Stimulated activated CD8-positive, alpha-beta memory T cell treated with anti-CD3 and anti-CD28 coated beads, Interleukin-15, amount 100 ng/mL, for 24 hours (primary cell): ENCODE data around the gene SFXN1.

Experiments
- DNase-seq: peaks from one replicate; pipeline ENCODE4 v3.0.0-alpha.2; 2020; ENCODE audit warnings: low read depth

SFXN1 gene

GRCh38 chr5:175541264-175541663 is 62.9 kb downstream of the SFXN1 start:
- no peak for DNase-seq

GRCh38 chr5:175542232-175542965 is 64.0 kb downstream of the SFXN1 start:
- no peak for DNase-seq

GRCh38 chr5:175542966-175543235 is 64.5 kb downstream of the SFXN1 start:
- DNase-seq, result no peak

- DNase-seq, result no peak
Measured at GRCh38 chr5:175544108-175544511, 65.8 kb downstream of the SFXN1 start.

- DNase-seq, result no peak
Measured at GRCh38 chr5:175544586-175544985, 66.2 kb downstream of the SFXN1 start.

- DNase-seq, result no peak
Measured at GRCh38 chr5:175547842-175548241, 69.5 kb downstream of the SFXN1 start.

GRCh38 chr5:175548626-175549311 is 70.4 kb downstream of the SFXN1 start:
- no peak for DNase-seq

GRCh38 chr5:175550055-175550805 is 71.9 kb downstream of the SFXN1 start:
- DNase-seq, result no peak

GRCh38 chr5:175551266-175551665 is 72.9 kb downstream of the SFXN1 start:
- no peak for DNase-seq

GRCh38 chr5:175554296-175554695 is 75.9 kb downstream of the SFXN1 start:
- no peak for DNase-seq

- DNase-seq, result no peak
Measured at GRCh38 chr5:175555168-175555785, 76.9 kb downstream of the SFXN1 start.

GRCh38 chr5:175556794-175557193 is 78.4 kb downstream of the SFXN1 start:
- DNase-seq, result no peak

- DNase-seq, result no peak
Measured at GRCh38 chr5:175557778-175558177, 79.4 kb downstream of the SFXN1 start.

GRCh38 chr5:175558801-175559480 is 80.6 kb downstream of the SFXN1 start:
- DNase-seq, result no peak

- DNase-seq, result no peak
Measured at GRCh38 chr5:175560011-175560410, 81.7 kb downstream of the SFXN1 start.

GRCh38 chr5:175561085-175561484 is 82.7 kb downstream of the SFXN1 start:
- no peak for DNase-seq

GRCh38 chr5:175564716-175565115 is 86.4 kb downstream of the SFXN1 start:
- DNase-seq, result no peak

- DNase-seq, result no peak
Measured at GRCh38 chr5:175566697-175567096, 88.3 kb downstream of the SFXN1 start.

GRCh38 chr5:175567954-175568353 is 89.6 kb downstream of the SFXN1 start:
- DNase-seq, result no peak

GRCh38 chr5:175569701-175570100 is 91.3 kb downstream of the SFXN1 start:
- DNase-seq, result no peak

GRCh38 chr5:175572886-175573285 is 94.5 kb downstream of the SFXN1 start:
- no peak for DNase-seq
